ENCODE data around the gene TJP2. TPM values are rescaled to one million over a fixed set of nuclear protein-coding genes. Genes with fewer than 3 reads are reported as not detected.
"Not testable (repeated sequence)": the region's sequence is repeated elsewhere in the genome, so short reads cannot be mapped to it uniquely, and the experiment has no call there.

Gene TJP2
- total RNA-seq, 4 donors from 2014 or later, result 39.3 to 147 (median 104) TPM

DNA sequence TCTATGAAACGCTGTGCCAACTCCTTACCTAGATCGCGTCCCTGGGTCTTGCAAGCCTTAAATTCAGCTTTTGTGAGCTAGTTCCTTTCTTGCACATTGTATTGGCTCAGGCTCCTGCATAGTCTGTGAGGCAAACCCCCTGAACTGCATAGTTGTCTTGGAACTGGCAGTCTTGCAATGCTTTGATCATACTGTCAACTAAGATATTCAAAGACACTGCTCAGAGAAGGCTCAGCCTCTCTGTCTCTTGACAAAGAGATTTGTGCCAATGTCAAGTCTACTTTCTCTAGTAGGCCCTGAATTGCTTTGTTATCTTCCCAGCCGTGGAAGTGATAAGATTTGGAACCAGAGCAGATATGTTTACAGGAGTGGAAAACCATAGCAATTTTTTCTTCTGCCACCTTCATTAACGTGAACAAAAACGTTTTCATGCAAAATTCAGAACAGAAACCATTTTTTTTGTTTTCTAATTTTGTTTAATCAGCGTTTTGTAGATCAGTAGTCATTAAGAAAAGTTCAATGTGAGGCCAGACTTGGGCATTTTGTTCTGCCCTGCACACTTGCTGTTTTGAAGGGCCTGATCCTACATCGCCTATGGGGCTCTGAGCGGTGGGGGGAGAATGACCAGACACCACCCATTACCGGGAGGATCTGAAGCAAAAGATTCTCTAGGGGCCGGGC lies 123.4 kb downstream of the TJP2 start:
- Histone ChIP-seq H3K36me3 (no peaks in the 10 kb centered on the region), H3K27ac (peak overlapping the region in 1 of 4 donors; percentile 5), H3K4me1 (peaks cover 0 to 32% (median 0%) of the 10 kb centered on the region in 3 donors), H3K4me3 (no peak overlapping the region), H3K27me3 (no peaks in the 10 kb centered on the region), H3K9me3 (no peaks in the 10 kb centered on the region)
- no peak for ATAC-seq
- WGBS, 2 donors (ENCODE audit: low coverage in 1 of 2), result 46 to 78% methylated on average over 7 to 8 of the region's 11 CpGs
- no peak for TF ChIP-seq EP300 (IDR thresholded peaks at IDR 0.05)
- TF ChIP-seq POLR2AphosphoS5 (IDR thresholded peaks at IDR 0.05), result no peak
- TF ChIP-seq, protein P1, sequence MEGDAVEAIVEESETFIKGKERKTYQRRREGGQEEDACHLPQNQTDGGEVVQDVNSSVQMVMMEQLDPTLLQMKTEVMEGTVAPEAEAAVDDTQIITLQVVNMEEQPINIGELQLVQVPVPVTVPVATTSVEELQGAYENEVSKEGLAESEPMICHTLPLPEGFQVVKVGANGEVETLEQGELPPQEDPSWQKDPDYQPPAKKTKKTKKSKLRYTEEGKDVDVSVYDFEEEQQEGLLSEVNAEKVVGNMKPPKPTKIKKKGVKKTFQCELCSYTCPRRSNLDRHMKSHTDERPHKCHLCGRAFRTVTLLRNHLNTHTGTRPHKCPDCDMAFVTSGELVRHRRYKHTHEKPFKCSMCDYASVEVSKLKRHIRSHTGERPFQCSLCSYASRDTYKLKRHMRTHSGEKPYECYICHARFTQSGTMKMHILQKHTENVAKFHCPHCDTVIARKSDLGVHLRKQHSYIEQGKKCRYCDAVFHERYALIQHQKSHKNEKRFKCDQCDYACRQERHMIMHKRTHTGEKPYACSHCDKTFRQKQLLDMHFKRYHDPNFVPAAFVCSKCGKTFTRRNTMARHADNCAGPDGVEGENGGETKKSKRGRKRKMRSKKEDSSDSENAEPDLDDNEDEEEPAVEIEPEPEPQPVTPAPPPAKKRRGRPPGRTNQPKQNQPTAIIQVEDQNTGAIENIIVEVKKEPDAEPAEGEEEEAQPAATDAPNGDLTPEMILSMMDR (IDR thresholded peaks at IDR 0.05), result no peak

GRCh38 chr9:69299315-69299714 lies 125.2 kb downstream of the TJP2 start:
- Histone ChIP-seq H3K9me3 (no peaks in the 10 kb centered on the region), H3K27me3 (no peaks in the 10 kb centered on the region), H3K4me3 (no peak overlapping the region), H3K27ac (no peak overlapping the region), H3K4me1 (peaks cover 0 to 32% (median 0%) of the 10 kb centered on the region in 3 donors), H3K36me3 (no peaks in the 10 kb centered on the region)
- TF ChIP-seq POLR2A (IDR thresholded peaks at IDR 0.05) (no peak), EP300 (IDR thresholded peaks at IDR 0.05) (no peak), POLR2AphosphoS5 (IDR thresholded peaks at IDR 0.05) (no peak)
- TF ChIP-seq, protein P1 (IDR thresholded peaks at IDR 0.05), result no peak
- 31 to 80% methylated on average over 1 of the region's 1 CpG for WGBS, 2 donors (ENCODE audit: low coverage in 1 of 2)
- no peak for ATAC-seq

- no peak overlapping the region for H3K27ac ChIP-seq
- TF ChIP-seq POLR2A (IDR thresholded peaks at IDR 0.05), result no peak
- H3K9me3 ChIP-seq, result no peaks in the 10 kb centered on the region
- peaks cover 0 to 32% (median 0%) of the 10 kb centered on the region in 3 donors for H3K4me1 ChIP-seq
- no peaks in the 10 kb centered on the region for H3K36me3 ChIP-seq
- H3K4me3 ChIP-seq, result no peak overlapping the region
- no peaks in the 10 kb centered on the region for H3K27me3 ChIP-seq
- WGBS, 2 donors (ENCODE audit: low coverage in 1 of 2), result 31 to 46% methylated on average over 1 of the region's 1 CpG
- no peak for ATAC-seq
Measured at GRCh38 chr9:69299826-69300225, 125.7 kb downstream of the TJP2 start.

DNA sequence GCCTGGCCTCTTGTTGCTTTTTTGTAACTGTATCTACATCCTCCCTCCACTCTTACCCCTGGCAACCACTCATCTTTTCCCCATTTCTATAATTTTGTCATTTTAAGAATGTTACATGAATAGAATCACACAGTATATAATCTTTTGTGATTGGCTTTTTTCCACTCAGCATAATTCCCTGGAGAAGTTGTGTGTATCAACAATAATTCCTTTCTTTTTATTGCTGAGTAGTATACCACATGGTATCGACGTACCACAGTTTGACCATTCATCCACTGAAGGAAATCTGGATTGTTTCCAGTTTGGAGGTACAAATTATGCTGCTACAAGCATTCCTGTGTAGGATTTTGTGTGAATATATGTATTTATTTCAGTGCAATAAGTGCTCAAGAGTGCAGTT lies 129.3 kb downstream of the TJP2 start:
- TF ChIP-seq POLR2AphosphoS5 (IDR thresholded peaks at IDR 0.05), result no peak
- TF ChIP-seq EP300 (IDR thresholded peaks at IDR 0.05), result no peak
- TF ChIP-seq POLR2A (IDR thresholded peaks at IDR 0.05), result no peak
- TF ChIP-seq, protein P1 (IDR thresholded peaks at IDR 0.05), result no peak
- WGBS, 2 donors (ENCODE audit: low coverage in 1 of 2), result 40 to 67% methylated on average over 1 to 2 of the region's 2 CpGs
- H3K4me3 ChIP-seq, result no peak overlapping the region

DNA sequence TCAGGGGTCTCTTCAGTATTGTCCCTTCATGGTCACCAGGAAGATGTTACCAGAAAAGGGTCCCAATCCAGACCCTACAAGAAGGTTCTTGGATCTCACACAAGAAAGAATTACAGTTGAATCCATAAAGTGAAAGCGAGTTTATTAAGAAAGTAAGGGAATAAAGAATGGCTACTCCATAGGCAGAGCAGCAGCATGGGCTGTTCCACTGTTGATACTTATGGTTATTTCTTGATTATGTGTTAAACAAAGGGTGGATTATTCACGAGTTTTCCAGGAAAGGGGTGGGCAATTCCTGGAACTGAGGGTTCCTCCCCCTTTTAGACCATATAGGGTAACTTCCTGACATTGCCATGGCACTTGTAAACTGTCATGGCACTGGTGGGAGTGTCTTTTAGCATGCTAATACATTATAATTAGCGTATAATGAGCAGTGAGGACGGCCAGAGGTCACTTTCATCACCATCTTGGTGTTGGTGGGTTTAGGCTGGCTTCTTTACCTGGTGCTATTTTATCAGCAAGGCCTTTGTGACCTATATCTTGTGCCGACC lies 132.9 kb downstream of the TJP2 start:
- H3K36me3 ChIP-seq, ATAC-seq, H3K9me3 ChIP-seq, H3K27me3 ChIP-seq, H3K4me3 ChIP-seq: not testable (repeated sequence)
- H3K4me1 ChIP-seq, result peaks cover 0 to 18% (median 6%) of the 10 kb centered on the region in 3 donors
- peak overlapping the region; percentile 4 to 87 (median 78) for H3K27ac ChIP-seq
- WGBS, 2 donors (ENCODE audit: low coverage in 1 of 2), result 77 to 78% methylated on average over 3 to 5 of the region's 5 CpGs

More for the DNA sequence above, 129.3 kb downstream of the TJP2 start:
- Histone ChIP-seq H3K4me1 (peaks cover 0 to 27% (median 4%) of the 10 kb centered on the region in 3 donors), H3K9me3 (no peaks in the 10 kb centered on the region), H3K27ac (no peak overlapping the region), H3K36me3 (no peaks in the 10 kb centered on the region), H3K27me3 (no peaks in the 10 kb centered on the region)
- no peak for ATAC-seq
